Vagina (tissue), 2 donors: ENCODE measurements around the gene ASIC5.

Source experiments
- CTCF ChIP-seq, 3 experiments: fragments of 450-650 bp in 2 of 3; fragments of 200-600 bp in 1 of 3; sonication (generic) in 1 of 3; IDR thresholded peaks; one replicate each; pipeline ENCODE4 v1.5.1; 2017 to 2019; ENCODE audit warnings: antibody characterized with exemption in 3 of 3, mild to moderate bottlenecking in 2 of 3, moderate library complexity in 2 of 3
- POLR2A ChIP-seq, 2 donors: fragments of 450-650 bp; IDR thresholded peaks; one replicate each; pipeline ENCODE4 v1.6.1; 2017; ENCODE audit warnings: antibody characterized with exemption in 2 of 2, mild to moderate bottlenecking in 2 of 2, moderate library complexity in 2 of 2
- POLR2AphosphoS5 ChIP-seq, 2 donors: sonication (generic); formaldehyde crosslinking; IDR thresholded peaks; one replicate each; pipeline ENCODE4 v1.9.0; 2017; ENCODE audit warnings: antibody characterized with exemption in 2 of 2, mild to moderate bottlenecking in 2 of 2, low read depth in 1 of 2; ENCODE audit not compliant: insufficient read depth in 1 of 2

- TF ChIP-seq CTCF (IDR thresholded peaks at IDR 0.05) = no peak
- no peak for TF ChIP-seq POLR2A (IDR thresholded peaks at IDR 0.05)
- no peak for TF ChIP-seq POLR2AphosphoS5 (IDR thresholded peaks at IDR 0.05; ENCODE audit: insufficient read depth in 1 of 2, low read depth in 1 of 2)
Measured at GRCh38 chr4:155842080-155842479, 24.0 kb downstream of the ASIC5 start.
